ENCODE data around the gene ADAM17. TPM values are rescaled to one million over a fixed set of nuclear protein-coding genes. Genes with fewer than 3 reads are reported as not detected.
"Not testable (repeated sequence)": the region's sequence is repeated elsewhere in the genome, so short reads cannot be mapped to it uniquely, and the experiment has no call there.

Gene ADAM17
- total RNA-seq, 4 donors from 2014 or later = 26.9 to 39.4 (median 31.3) TPM

GRCh38 chr2:9556121-9556743 lies 602 bp upstream of the ADAM17 start:
- no peaks in the 10 kb centered on the region for H3K36me3 ChIP-seq
- H3K4me3 ChIP-seq (replicated peaks in 1 of 3) = peak overlapping the region; percentile 27 to 84 (median 29)
- no peaks in the 10 kb centered on the region for H3K9me3 ChIP-seq
- intact Hi-C loops (cut with DNase I) = loop anchor here (5.0 to 10.0 kb wide), 2 partner anchors 76 to 81 kb away; partner anchors contain the start of genes IAH1 and YWHAQ
- peaks cover 21 to 36% of the 10 kb centered on the region in 2 donors for H3K4me1 ChIP-seq
- peak overlapping the region; percentile 97 to 100 (median 99) for H3K27ac ChIP-seq
- TF ChIP-seq CTCF (IDR thresholded peaks at IDR 0.05) (no peak), POLR2A (IDR thresholded peaks at IDR 0.05) (peak in 1 of 2 donors; percentile 86)
- H3K27me3 ChIP-seq = no peaks in the 10 kb centered on the region
- 1 to 2% methylated on average over 9 to 15 of the region's 32 CpGs for WGBS, 2 donors
- DNase-seq = no peak

DNA sequence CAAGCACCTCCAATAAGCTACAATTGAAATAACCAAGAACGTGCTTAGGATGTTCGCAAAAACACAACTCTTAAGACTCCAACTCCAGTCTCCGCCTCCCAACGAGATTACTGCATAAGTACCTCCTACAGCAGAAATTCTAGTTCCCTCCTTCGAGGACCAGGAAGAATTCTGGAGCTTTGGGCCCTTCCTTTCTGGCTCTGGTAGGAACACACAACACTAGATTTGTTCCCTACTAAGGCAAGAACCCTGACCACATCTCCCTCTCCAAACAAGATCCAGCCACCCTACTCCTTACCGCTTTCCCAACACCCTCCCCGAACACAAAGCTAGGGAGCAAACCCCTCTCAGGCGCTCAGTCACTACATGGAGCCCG lies 721 bp downstream of the ADAM17 start:
- Histone ChIP-seq H3K27me3 (no peaks in the 10 kb centered on the region), H3K4me3 (replicated peaks in 1 of 3) (peak overlapping the region; percentile 56 to 92 (median 84)), H3K9me3 (no peaks in the 10 kb centered on the region), H3K27ac (peak overlapping the region; percentile 79 to 100 (median 99)), H3K4me1 (peaks cover 22 to 47% of the 10 kb centered on the region in 2 donors), H3K36me3 (no peaks in the 10 kb centered on the region)
- 0% methylated on average over 9 of the region's 9 CpGs for WGBS, 2 donors
- DNase-seq = peak; percentile 49 to 57
- TF ChIP-seq POLR2A (IDR thresholded peaks at IDR 0.05) (no peak), CTCF (IDR thresholded peaks at IDR 0.05) (no peak)
- intact Hi-C loops (cut with DNase I) = loop anchor here (5.0 to 10.0 kb wide), 2 partner anchors 77 to 80 kb away; partner anchors contain the start of genes IAH1 and YWHAQ

DNA sequence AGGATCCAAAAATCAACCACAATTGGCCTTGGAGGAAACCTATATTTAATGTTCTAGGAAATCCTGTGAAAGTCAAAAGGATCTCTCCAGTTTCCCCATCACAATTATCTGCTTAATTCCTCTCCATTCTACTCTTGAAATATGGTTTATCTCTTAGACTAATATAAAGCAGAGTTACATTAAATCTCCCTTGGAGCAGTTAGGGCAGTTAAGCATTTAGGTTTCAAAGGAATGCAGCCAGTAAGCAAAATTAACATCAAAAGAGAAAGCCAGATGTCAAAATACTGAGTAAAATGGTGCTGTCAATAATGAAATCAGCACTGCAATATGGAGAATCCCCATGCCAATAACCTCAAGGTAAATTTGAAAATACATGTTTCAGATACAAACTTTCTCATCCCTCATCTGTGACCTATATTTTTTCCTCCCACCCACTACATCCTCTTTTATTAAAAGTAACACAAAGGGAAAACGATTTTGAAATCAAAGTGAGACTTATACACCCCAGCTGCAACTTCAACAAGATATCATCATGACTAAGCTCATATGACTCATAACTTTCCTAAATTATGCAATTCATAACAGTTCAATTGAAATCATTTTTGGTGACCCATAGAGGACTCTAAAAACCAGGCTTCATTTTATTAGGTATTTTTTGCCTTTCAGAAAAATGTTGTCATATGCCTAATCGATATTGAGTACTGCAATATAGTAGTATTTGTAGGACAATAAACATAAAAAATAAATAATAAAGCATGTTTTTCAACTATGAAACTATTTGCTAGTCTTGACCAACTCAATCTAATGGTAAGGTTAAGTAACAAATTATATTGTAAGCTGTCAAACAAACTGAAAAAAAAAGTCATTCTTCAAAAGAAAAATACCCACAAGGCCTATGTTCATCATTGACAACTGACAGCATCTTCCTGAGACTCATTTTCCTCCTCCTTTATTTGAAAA lies 3.1 kb downstream of the ADAM17 start:
- H3K4me3 ChIP-seq (replicated peaks in 1 of 3) = no peak overlapping the region
- TF ChIP-seq POLR2A (IDR thresholded peaks at IDR 0.05) = no peak
- no peak for TF ChIP-seq CTCF (IDR thresholded peaks at IDR 0.05)
- DNase-seq = no peak
- intact Hi-C loops (cut with DNase I) = loop anchor here (10.0 kb wide), 1 partner anchor 78 kb away; the partner anchor contains the start of gene IAH1
- WGBS, 2 donors = 49 to 59% methylated on average over 2 of the region's 2 CpGs
- no peaks in the 10 kb centered on the region for H3K27me3 ChIP-seq
- H3K27ac ChIP-seq = peak overlapping the region in 2 of 3 donors; percentile 29 to 33
- no peaks in the 10 kb centered on the region for H3K9me3 ChIP-seq
- H3K36me3 ChIP-seq = no peaks in the 10 kb centered on the region
- H3K4me1 ChIP-seq = peaks cover 18 to 44% of the 10 kb centered on the region in 2 donors

DNA sequence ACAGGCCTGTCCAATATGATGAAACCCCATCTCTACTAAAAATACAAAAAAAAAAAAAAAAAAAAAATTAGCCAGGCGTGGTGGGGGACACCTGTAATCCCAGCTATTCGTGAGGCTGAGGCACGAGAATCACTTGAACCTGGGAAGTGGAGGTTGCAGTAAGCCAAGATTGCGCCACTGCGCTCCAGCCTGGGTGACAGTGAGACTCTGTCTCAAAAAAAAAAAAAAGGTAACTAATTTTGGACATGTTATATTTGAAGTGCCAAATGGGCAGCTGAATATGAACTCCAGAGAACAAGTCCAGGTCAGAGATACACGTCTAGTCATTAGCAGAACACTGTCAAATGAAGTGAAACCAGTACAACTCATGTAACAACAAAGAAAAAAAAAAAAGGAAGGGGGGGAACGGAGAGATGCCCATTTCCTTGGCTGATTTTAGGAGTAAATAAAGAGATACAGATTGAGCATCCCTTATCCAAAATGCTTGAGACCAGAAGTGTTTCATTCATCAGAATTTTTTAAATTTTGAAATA lies 4.7 kb downstream of the ADAM17 start:
- H3K9me3 ChIP-seq; H3K36me3 ChIP-seq; H3K4me3 ChIP-seq (replicated peaks in 1 of 3); H3K27ac ChIP-seq; H3K27me3 ChIP-seq; DNase-seq: not testable (repeated sequence)
- intact Hi-C loops (cut with DNase I) = loop anchor here (10.0 kb wide), 1 partner anchor 76 kb away; the partner anchor contains the start of gene IAH1
- H3K4me1 ChIP-seq = peaks cover 18 to 57% of the 10 kb centered on the region in 2 donors
- WGBS, 2 donors = 81 to 83% methylated on average over 7 of the region's 7 CpGs

GRCh38 chr2:9549420-9549819 lies 6.2 kb downstream of the ADAM17 start:
- no peaks in the 10 kb centered on the region for H3K9me3 ChIP-seq
- H3K27ac ChIP-seq = no peak overlapping the region
- H3K4me1 ChIP-seq = peaks cover 13 to 54% of the 10 kb centered on the region in 2 donors
- WGBS, 2 donors = 64 to 71% methylated on average over 9 of the region's 9 CpGs
- no peaks in the 10 kb centered on the region for H3K27me3 ChIP-seq
- no peak overlapping the region for H3K4me3 ChIP-seq (replicated peaks in 1 of 3)
- H3K36me3 ChIP-seq = no peaks in the 10 kb centered on the region
- intact Hi-C loops (cut with DNase I) = no loop called here
- peak; percentile 27 to 53 for DNase-seq
- TF ChIP-seq CTCF (IDR thresholded peaks at IDR 0.05) = no peak
- no peak for TF ChIP-seq POLR2A (IDR thresholded peaks at IDR 0.05)
